Tibial nerve (tissue), 4 donors: ENCODE measurements around the gene TTC9B. TPM values are rescaled to one million over a fixed set of nuclear protein-coding genes. Genes with fewer than 3 reads are reported as not detected.

Source experiments
- DNase-seq, 2 donors: peaks; one replicate each; pipeline ENCODE4 v3.0.0-alpha.2; 2019; ENCODE audit warnings: low spot score in 2 of 2
- H3K27ac ChIP-seq, 4 donors: fragments of 200-600 bp; sonication (generic) in 3 of 4; one replicate each; pipeline ENCODE4 v1.5.1; 2017 to 2019; ENCODE audit warnings: mild to moderate bottlenecking in 1 of 4
- H3K27me3 ChIP-seq, 2 donors: fragments of 200-600 bp; sonication (generic) in 1 of 2; one replicate each; pipeline versions ENCODE4 v1.5.1 to v1.6.0; 2017 to 2019
- H3K36me3 ChIP-seq, 3 donors: fragments of 200-600 bp; sonication (generic); one replicate each; pipeline ENCODE4 v1.5.1; 2018 to 2019
- H3K4me1 ChIP-seq, 4 donors: fragments of 200-600 bp; sonication (generic) in 3 of 4; one replicate each; pipeline ENCODE4 v1.5.1; 2017 to 2019
- H3K4me3 ChIP-seq, 4 donors: fragments of 200-600 bp; sonication (generic) in 3 of 4; one replicate each; pipeline ENCODE4 v1.5.1; 2017 to 2019; ENCODE audit warnings: mild to moderate bottlenecking in 1 of 4, moderate library complexity in 1 of 4
- H3K9me3 ChIP-seq, 4 donors: fragments of 200-600 bp; sonication (generic) in 3 of 4; one replicate each; pipeline ENCODE4 v1.5.1; 2017 to 2019
- EP300 ChIP-seq, 2 donors: sonication (generic); formaldehyde crosslinking; IDR thresholded peaks; one replicate each; pipeline ENCODE4 v1.6.1; 2017; ENCODE audit warnings: antibody characterized with exemption in 2 of 2, mild to moderate bottlenecking in 1 of 2
- POLR2A ChIP-seq, 2 donors: fragments of 450-650 bp; IDR thresholded peaks; one replicate each; pipeline ENCODE4 v1.6.1; 2017; ENCODE audit warnings: antibody characterized with exemption in 2 of 2, mild to moderate bottlenecking in 2 of 2, moderate library complexity in 2 of 2
- WGBS, 2 donors: methylation state at CpG; one replicate each; pipeline ENCODE4 v1.1.5; 2018; 5-methylcytosine and 5-hydroxymethylcytosine counted together
- total RNA-seq, 4 donors: library from RNA; depleted of rRNA; stranded (reverse); fragments of >200 nt; gene quantifications; one replicate each; pipeline ENCODE4 v1.1.0, GENCODE V29; 2016
- TF ChIP-seq, protein P1 (sequence below), 5 experiments: fragments of 200-600 bp in 3 of 5; fragments of 450-650 bp in 2 of 5; sonication (generic) in 3 of 5; IDR thresholded peaks; one replicate each; pipeline ENCODE4 v1.5.1; 2016 to 2019; ENCODE audit warnings: antibody characterized with exemption in 5 of 5, mild to moderate bottlenecking in 3 of 5, moderate library complexity in 2 of 5

Gene TTC9B
- total RNA-seq, 4 donors from 2014 or later: 0.84 TPM; not detected in 3

DNA sequence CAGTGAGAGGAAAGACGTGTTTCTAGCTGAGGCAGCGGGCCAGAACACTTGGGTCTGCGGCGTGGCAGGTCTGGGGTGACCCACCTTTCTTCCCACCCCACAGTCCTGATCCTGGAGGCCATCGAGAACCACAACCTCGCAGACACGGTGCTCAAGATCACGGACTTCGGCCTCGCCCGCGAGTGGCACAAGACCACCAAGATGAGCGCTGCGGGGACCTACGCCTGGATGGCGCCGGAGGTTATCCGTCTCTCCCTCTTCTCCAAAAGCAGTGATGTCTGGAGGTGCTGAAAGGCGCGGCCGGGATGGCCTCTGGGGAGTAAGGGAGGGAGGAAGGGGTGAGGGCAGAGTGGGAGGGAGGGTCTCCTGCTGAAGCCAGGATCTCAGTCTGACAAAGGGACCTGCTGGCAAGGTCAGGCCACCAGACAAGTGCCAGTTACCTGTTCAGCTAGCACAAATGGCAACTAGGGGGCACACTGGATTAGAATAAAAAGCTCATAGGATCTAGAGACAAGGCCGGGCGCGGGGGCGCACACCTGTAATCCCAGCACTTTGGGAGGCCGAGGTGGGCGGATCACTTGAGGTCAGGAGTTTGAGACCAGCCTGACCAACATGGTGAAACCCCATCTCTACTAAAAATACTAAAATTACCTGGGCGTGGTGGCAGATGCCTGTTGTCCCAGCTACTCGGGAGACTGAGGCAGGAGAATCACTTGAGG is 19.8 kb downstream of the TTC9B start:
- Histone ChIP-seq H3K27ac (no peak overlapping the region), H3K36me3 (peaks cover 0 to 70% (median 0%) of the 10 kb centered on the region in 3 donors), H3K9me3 (no peaks in the 10 kb centered on the region), H3K4me3 (no peak overlapping the region), H3K4me1 (peaks cover 0 to 10% (median 0%) of the 10 kb centered on the region in 4 donors), H3K27me3 (no peaks in the 10 kb centered on the region)
- no peak for DNase-seq
- WGBS, 2 donors: 95 to 97% methylated on average over 19 to 29 of the region's 29 CpGs
- TF ChIP-seq, protein P1, sequence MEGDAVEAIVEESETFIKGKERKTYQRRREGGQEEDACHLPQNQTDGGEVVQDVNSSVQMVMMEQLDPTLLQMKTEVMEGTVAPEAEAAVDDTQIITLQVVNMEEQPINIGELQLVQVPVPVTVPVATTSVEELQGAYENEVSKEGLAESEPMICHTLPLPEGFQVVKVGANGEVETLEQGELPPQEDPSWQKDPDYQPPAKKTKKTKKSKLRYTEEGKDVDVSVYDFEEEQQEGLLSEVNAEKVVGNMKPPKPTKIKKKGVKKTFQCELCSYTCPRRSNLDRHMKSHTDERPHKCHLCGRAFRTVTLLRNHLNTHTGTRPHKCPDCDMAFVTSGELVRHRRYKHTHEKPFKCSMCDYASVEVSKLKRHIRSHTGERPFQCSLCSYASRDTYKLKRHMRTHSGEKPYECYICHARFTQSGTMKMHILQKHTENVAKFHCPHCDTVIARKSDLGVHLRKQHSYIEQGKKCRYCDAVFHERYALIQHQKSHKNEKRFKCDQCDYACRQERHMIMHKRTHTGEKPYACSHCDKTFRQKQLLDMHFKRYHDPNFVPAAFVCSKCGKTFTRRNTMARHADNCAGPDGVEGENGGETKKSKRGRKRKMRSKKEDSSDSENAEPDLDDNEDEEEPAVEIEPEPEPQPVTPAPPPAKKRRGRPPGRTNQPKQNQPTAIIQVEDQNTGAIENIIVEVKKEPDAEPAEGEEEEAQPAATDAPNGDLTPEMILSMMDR (IDR thresholded peaks at IDR 0.05): no peak
- no peak for TF ChIP-seq POLR2A (IDR thresholded peaks at IDR 0.05)

DNA sequence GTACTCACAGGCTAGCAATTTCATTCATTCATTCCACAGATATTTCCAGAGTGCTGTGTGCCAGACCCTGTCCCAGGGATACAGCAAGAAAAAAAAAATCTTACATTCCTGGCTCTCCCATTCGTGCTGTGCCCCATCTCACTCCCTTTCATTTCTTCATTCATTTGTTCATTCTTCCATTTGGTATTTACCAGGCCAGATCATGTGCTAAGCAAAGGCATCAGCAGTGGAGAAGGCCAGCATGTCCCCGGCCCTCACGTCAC is 24.7 kb downstream of the TTC9B start:
- H3K36me3 ChIP-seq: peaks cover 0 to 25% (median 0%) of the 10 kb centered on the region in 3 donors
- H3K27ac ChIP-seq: no peak overlapping the region
- no peak for TF ChIP-seq EP300 (IDR thresholded peaks at IDR 0.05)
- no peak for TF ChIP-seq POLR2A (IDR thresholded peaks at IDR 0.05)
- TF ChIP-seq, protein P1 (IDR thresholded peaks at IDR 0.05): no peak
- peaks cover 0 to 32% (median 13%) of the 10 kb centered on the region in 4 donors for H3K4me1 ChIP-seq
- H3K4me3 ChIP-seq: no peak overlapping the region
- H3K27me3 ChIP-seq: no peaks in the 10 kb centered on the region
- no peak for DNase-seq
- H3K9me3 ChIP-seq: no peaks in the 10 kb centered on the region
- 78 to 79% methylated on average over 3 of the region's 3 CpGs for WGBS, 2 donors

DNA sequence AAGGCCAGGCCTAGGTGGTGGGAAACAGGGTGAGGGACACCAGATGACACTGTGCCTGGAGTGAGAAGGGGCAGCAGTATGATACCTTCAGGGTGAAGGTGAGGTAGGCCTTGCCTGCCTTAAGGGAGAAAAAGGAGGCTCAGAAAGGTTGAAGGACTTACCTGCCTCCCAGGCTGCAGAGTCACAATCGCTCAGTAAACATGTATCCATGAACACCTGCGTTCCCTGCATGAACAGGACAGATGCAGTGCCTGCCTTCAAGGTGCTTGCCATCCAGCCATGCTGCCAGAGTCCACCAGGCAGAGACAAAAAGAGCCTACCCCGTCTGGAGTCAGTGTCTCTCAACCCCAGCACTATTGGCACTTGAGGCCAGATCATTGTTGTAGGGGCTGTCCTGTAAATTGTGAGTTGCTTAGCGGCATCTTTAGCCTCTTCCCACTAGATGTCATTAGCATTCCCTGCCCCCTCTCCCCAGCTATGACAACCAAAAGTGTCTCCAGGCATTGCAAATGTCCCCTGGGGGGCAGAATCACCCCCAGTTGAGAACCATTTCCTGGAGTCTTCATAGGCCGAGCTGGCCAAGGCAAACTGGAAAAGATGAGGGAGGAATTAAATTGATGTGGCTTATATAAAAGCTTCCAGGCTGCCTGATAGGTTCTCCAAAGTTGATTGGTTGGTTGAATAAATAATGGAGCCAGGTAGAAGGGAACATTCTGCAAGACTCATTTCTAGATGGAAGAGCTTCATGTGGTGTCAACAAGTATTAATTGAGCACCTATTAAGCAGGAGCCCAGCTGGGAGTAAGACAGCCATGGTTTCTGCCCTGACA is 25.2 kb downstream of the TTC9B start:
- Histone ChIP-seq H3K36me3 (peaks cover 0 to 20% (median 0%) of the 10 kb centered on the region in 3 donors), H3K27ac (no peak overlapping the region), H3K4me1 (peaks cover 0 to 32% (median 13%) of the 10 kb centered on the region in 4 donors), H3K4me3 (peak overlapping the region in 1 of 4 donors; percentile 88), H3K27me3 (no peaks in the 10 kb centered on the region), H3K9me3 (no peaks in the 10 kb centered on the region)
- no peak for DNase-seq
- WGBS, 2 donors: 75 to 76% methylated on average over 5 of the region's 5 CpGs
- TF ChIP-seq, protein P1 (IDR thresholded peaks at IDR 0.05): no peak
- no peak for TF ChIP-seq POLR2A (IDR thresholded peaks at IDR 0.05)
- no peak for TF ChIP-seq EP300 (IDR thresholded peaks at IDR 0.05)

DNA sequence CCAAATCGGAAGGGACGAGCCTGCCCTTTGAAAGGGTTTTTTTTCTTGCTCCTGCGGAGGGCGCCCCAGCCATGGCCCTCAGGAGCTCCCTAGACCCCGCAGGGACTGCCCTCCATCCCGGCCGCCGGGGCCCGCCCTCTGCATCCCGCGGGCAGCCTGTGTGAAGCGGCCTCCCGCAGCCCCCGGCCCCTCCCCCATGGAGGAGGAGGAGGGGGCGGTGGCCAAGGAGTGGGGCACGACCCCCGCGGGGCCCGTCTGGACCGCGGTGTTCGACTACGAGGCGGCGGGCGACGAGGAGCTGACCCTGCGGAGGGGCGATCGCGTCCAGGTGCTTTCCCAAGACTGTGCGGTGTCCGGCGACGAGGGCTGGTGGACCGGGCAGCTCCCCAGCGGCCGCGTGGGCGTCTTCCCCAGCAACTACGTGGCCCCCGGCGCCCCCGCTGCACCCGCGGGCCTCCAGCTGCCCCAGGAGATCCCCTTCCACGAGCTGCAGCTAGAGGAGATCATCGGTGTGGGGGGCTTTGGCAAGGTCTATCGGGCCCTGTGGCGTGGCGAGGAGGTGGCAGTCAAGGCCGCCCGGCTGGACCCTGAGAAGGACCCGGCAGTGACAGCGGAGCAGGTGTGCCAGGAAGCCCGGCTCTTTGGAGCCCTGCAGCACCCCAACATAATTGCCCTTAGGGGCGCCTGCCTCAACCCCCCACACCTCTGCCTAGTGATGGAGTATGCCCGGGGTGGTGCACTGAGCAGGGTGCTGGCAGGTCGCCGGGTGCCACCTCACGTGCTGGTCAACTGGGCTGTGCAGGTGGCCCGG is 26.1 kb downstream of the TTC9B start:
- WGBS, 2 donors: 0 to 34% methylated on average over 12 to 16 of the region's 62 CpGs
- no peak for DNase-seq

More for the DNA sequence above, 26.1 kb downstream of the TTC9B start:
- peaks cover 0 to 10% (median 0%) of the 10 kb centered on the region in 3 donors for H3K36me3 ChIP-seq
- H3K4me1 ChIP-seq: peaks cover 0 to 32% (median 13%) of the 10 kb centered on the region in 4 donors
- TF ChIP-seq EP300 (IDR thresholded peaks at IDR 0.05) (no peak), POLR2A (IDR thresholded peaks at IDR 0.05) (no peak)
- TF ChIP-seq, protein P1 (IDR thresholded peaks at IDR 0.05): no peak
- peak overlapping the region; percentile 5 to 98 (median 86) for H3K27ac ChIP-seq
- H3K9me3 ChIP-seq: no peaks in the 10 kb centered on the region
- H3K27me3 ChIP-seq: no peaks in the 10 kb centered on the region
- H3K4me3 ChIP-seq: peak overlapping the region; percentile 79 to 95 (median 88)
